ENCODE measurements around the gene BUB3.

- TF ChIP-seq CTCF (conservative IDR thresholded peaks at IDR 0.05; ENCODE audit: low read length) (no peak), EZH2phosphoT487 (IDR thresholded peaks at IDR 0.05; ENCODE audit: borderline replicate concordance) (no peak)
Observed at GRCh38 chr10:123150271-123150985, 3.8 kb upstream of the BUB3 start.
